Trophoblast cell (in vitro differentiated cells and primary cell): Measurements from ENCODE around the gene STEEP1.
A peak's percentile ranks its signal among the peaks of the same experiment; 100 is the strongest.
"Not testable (repeated sequence)": the region's sequence is repeated elsewhere in the genome, so short reads cannot be mapped to it uniquely, and the experiment has no call there.

Source experiments
- DNase-seq, 2 donors: peaks; one replicate each; pipeline ENCODE4 v3.0.0-alpha.2; 2016
- H2AFZ ChIP-seq: 2 replicates; pipeline ENCODE4 v1.6.1; 2013; ENCODE audit warnings: low read length, moderate library complexity, mild to moderate bottlenecking; ENCODE audit not compliant: insufficient read depth, poor library complexity
- H2AK5ac ChIP-seq: 2 replicates; pipeline ENCODE4 v1.6.1; 2013; ENCODE audit warnings: mild to moderate bottlenecking, low read length
- H2BK120ac ChIP-seq: 2 replicates; pipeline ENCODE4 v1.6.1; 2013; ENCODE audit warnings: low read length, mild to moderate bottlenecking, moderate library complexity; ENCODE audit not compliant: insufficient read depth, poor library complexity
- H2BK12ac ChIP-seq: 2 replicates; pipeline ENCODE4 v1.6.1; 2013; ENCODE audit warnings: mild to moderate bottlenecking, low read length, moderate library complexity
- H2BK5ac ChIP-seq: 2 replicates; pipeline ENCODE4 v1.6.1; 2013; ENCODE audit warnings: low read length, low read depth, moderate library complexity, mild to moderate bottlenecking; ENCODE audit not compliant: poor library complexity
- H3K14ac ChIP-seq: 2 replicates; pipeline ENCODE4 v1.6.1; 2013; ENCODE audit warnings: mild to moderate bottlenecking, low read length
- H3K18ac ChIP-seq: 2 replicates; pipeline ENCODE4 v1.6.1; 2013; ENCODE audit warnings: mild to moderate bottlenecking, low read length
- H3K23ac ChIP-seq: 2 replicates; pipeline ENCODE4 v1.6.1; 2013; ENCODE audit warnings: low read length
- H3K27ac ChIP-seq: 2 replicates; pipeline ENCODE4 v1.5.1; 2013; ENCODE audit warnings: low read depth, mild to moderate bottlenecking, inconsistent platforms, low read length, moderate library complexity
- H3K27me3 ChIP-seq: 2 replicates; pipeline ENCODE4 v1.6.1; 2013; ENCODE audit warnings: inconsistent platforms, mild to moderate bottlenecking, low read length, moderate library complexity; ENCODE audit not compliant: insufficient read depth
- H3K36me3 ChIP-seq, 2 experiments: 1 replicate in 1 of 2; 2 replicates in 1 of 2; pipeline ENCODE4 v1.6.1; 2013; ENCODE audit warnings: low read length in 2 of 2, mild to moderate bottlenecking in 2 of 2, moderate library complexity in 1 of 2; ENCODE audit not compliant: insufficient read depth in 2 of 2, control insufficient read depth in 1 of 2
- H3K4ac ChIP-seq: 2 replicates; pipeline ENCODE4 v1.6.1; 2013; ENCODE audit warnings: low read depth, mild to moderate bottlenecking, low read length, moderate library complexity
- H3K4me1 ChIP-seq, 2 experiments: 1 replicate in 1 of 2; 2 replicates in 1 of 2; pipeline ENCODE4 v1.6.1; 2013; ENCODE audit warnings: low read length in 2 of 2, mild to moderate bottlenecking in 2 of 2, moderate library complexity in 1 of 2; ENCODE audit not compliant: insufficient read depth in 2 of 2, control insufficient read depth in 1 of 2
- H3K4me2 ChIP-seq: 2 replicates; pipeline ENCODE4 v1.6.1; 2013; ENCODE audit warnings: inconsistent platforms, mild to moderate bottlenecking, low read length, moderate library complexity
- H3K4me3 ChIP-seq: 2 replicates; pipeline ENCODE4 v1.5.1; 2013; ENCODE audit warnings: mild to moderate bottlenecking, low read depth, low read length, inconsistent platforms
- H3K79me1 ChIP-seq: one replicate; pipeline ENCODE4 v1.6.1; 2013; ENCODE audit warnings: low read length
- H3K79me2 ChIP-seq: 2 replicates; pipeline ENCODE4 v1.6.1; 2013; ENCODE audit warnings: low read length, mild to moderate bottlenecking; ENCODE audit not compliant: control insufficient read depth, insufficient read depth, poor library complexity
- H3K9ac ChIP-seq: 2 replicates; pipeline ENCODE4 v1.6.1; 2013; ENCODE audit warnings: mild to moderate bottlenecking, low read length
- H3K9me3 ChIP-seq: 2 replicates; pipeline ENCODE4 v1.6.1; 2013; ENCODE audit warnings: low read depth, mild to moderate bottlenecking, control low read depth, inconsistent platforms, low read length; ENCODE audit not compliant: insufficient read depth
- H4K12ac ChIP-seq: 2 replicates; pipeline ENCODE4 v1.6.1; 2013; ENCODE audit warnings: low read depth, mild to moderate bottlenecking, low read length, moderate library complexity
- H4K8ac ChIP-seq: 2 replicates; pipeline ENCODE4 v1.6.1; 2013; ENCODE audit warnings: low read depth, mild to moderate bottlenecking, low read length, moderate library complexity
- H4K91ac ChIP-seq: one replicate; pipeline ENCODE4 v1.6.1; 2013; ENCODE audit warnings: low read depth, mild to moderate bottlenecking, low read length, moderate library complexity
- WGBS: extraction: QIAGEN DNeasy Blood & Tissue Kit; methylation state at CpG from one replicate; pipeline ENCODE4 v1.1.7; 2013; ENCODE audit warnings: missing lambda C conversion rate; ENCODE audit not compliant: insufficient read length, insufficient coverage; ENCODE audit errors: extremely low coverage; 5-methylcytosine and 5-hydroxymethylcytosine counted together

STEEP1 gene

DNA sequence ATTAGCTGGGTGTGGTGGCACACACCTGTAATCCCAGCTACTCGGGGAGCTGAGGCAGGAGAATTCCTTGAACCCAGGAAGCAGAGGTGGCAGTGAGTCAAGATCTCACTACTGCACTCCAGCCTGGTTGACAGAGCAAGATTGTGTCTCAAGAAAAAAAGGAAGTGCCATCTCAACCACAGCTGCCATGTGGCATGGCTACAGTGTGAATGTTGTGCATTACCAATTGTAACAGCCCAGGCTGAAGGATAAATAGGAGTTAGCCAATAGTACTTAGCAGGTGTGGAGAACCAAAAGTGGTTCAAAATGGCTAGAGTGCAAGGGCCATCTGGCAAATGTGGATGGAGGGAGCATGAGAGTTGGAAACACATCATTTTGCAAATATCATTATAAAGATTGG, 68.0 kb downstream of the STEEP1 start:
- Histone ChIP-seq H3K79me1 (no peaks in the 10 kb centered on the region), H3K4me1 (peaks cover 2 to 13% of the 10 kb centered on the region in 2 experiments), H3K27me3 (no peaks in the 10 kb centered on the region), H3K23ac (no peak overlapping the region), H3K9ac (no peak overlapping the region), H2AFZ (no peak overlapping the region), H4K8ac (no peak overlapping the region), H3K9me3 (no peaks in the 10 kb centered on the region), H2BK5ac (no peak overlapping the region), H3K14ac (no peak overlapping the region), H3K4ac (no peak overlapping the region), H3K27ac (no peak overlapping the region), H4K12ac (no peak overlapping the region), H2BK12ac (no peak overlapping the region), H3K18ac (no peak overlapping the region), H3K36me3 (no peaks in the 10 kb centered on the region), H2BK120ac (no peak overlapping the region), H3K4me2 (no peak overlapping the region), H2AK5ac (no peak overlapping the region), H4K91ac (no peak overlapping the region), H3K79me2 (no peaks in the 10 kb centered on the region), H3K4me3 (no peak overlapping the region)
- no CpG with 5 or more reads among the region's 1 CpG for WGBS
- no peak for DNase-seq

DNA sequence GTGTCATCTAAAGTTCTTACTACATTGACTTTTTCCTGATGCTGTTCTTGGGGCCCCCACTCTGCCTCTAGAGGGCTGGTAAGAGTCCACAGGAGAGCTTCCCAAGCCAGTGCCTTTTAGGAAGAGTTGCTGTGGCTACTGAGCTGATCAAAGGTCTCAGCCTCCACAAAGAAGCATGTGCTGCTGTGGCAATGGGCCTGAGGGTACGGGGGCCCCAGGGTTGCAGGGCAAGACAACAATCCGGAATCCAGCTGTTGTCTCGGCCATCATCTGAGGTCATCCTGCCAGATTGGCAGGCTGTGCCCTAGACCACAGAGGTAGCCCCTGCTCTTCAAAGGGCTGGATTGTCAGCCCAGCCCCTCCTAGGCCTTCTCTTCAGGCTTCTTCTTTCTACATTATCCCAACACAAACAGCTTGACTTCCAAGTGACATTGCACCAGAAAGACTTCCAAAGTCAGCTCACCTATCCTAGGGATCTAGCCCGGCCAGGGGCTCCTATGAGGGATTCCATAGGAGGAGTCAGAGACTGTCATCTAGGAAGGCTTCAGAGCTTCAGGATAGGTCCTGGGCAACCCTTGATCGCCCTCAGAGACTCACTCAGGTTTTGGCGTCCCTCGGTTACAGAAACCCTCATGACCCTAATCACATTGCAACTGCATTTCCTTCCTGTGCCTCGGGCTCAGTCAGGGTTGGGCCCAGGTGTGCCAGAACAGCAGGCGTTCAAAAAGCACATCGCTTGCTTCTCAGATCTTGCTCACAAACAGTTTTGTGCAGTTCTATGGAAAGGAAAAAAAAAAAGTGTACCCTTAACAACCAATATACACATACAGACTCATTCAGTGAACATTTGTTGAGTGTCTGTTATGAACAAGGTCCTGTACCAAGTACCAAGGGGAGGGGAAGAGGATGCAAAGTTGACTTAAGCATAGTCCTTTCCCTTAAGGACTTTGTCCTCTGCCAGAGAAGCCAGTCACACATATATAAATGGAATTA, 69.2 kb downstream of the STEEP1 start:
- H3K14ac ChIP-seq, result no peak overlapping the region
- no peak overlapping the region for H2AK5ac ChIP-seq
- no peak overlapping the region for H3K18ac ChIP-seq
- peaks cover 2 to 8% of the 10 kb centered on the region in 2 experiments for H3K4me1 ChIP-seq
- H3K79me1 ChIP-seq, result no peaks in the 10 kb centered on the region
- no peak overlapping the region for H4K12ac ChIP-seq
- H2BK120ac ChIP-seq, result no peak overlapping the region
- H3K4me2 ChIP-seq, result no peak overlapping the region
- H3K23ac ChIP-seq, result no peak overlapping the region
- H3K27me3 ChIP-seq, result no peaks in the 10 kb centered on the region
- peak overlapping the region; percentile 2 for H4K91ac ChIP-seq
- no peak overlapping the region for H2BK12ac ChIP-seq
- peak in 1 of 2 donors; percentile 6 for DNase-seq
- no peak overlapping the region for H2AFZ ChIP-seq
- H3K4me3 ChIP-seq, result no peak overlapping the region
- H3K27ac ChIP-seq, result peak overlapping the region; percentile 34
- H3K36me3 ChIP-seq, result no peaks in the 10 kb centered on the region
- H2BK5ac ChIP-seq, result no peak overlapping the region
- no peaks in the 10 kb centered on the region for H3K79me2 ChIP-seq
- H4K8ac ChIP-seq, result no peak overlapping the region
- WGBS, result no CpG with 5 or more reads among the region's 10 CpGs
- no peak overlapping the region for H3K9ac ChIP-seq
- no peaks in the 10 kb centered on the region for H3K9me3 ChIP-seq
- H3K4ac ChIP-seq, result no peak overlapping the region

DNA sequence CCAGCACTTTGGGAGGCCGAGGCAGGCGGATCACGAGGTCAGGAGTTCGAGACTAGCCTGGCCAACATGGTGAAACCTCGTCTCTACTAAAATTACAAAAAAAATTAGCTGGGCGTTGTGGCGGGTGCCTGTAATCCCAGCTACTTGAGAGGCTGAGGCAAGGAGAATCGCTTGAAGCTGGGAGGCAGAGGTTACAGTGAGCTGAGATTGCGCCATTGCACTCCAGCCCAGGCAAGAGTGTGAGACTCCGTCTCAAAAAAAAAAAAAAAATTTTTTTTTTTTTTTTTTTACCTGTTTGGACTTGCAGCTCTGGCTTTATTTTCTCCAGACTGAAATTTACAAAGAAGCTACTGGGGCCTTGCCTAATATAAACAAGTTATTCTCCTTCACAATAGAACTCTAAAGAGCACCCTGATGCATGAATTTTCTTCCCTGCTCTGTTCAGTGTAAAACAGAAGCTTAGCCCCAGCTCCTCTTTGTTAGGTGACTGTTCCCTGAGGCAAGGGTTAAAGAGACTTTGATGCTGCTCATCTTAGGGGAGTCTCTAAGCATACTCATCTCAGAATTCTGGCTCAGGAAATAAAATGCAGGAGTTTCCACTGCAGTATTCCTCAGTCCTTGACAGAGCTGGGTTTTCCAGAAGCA, 71.2 kb downstream of the STEEP1 start:
- not testable (repeated sequence) for H3K27ac ChIP-seq, H3K79me1 ChIP-seq, H2BK120ac ChIP-seq, H3K27me3 ChIP-seq, H2AK5ac ChIP-seq, H3K23ac ChIP-seq, H4K8ac ChIP-seq, H3K4me1 ChIP-seq, H3K14ac ChIP-seq, H4K12ac ChIP-seq, H4K91ac ChIP-seq, H2AFZ ChIP-seq, H3K18ac ChIP-seq, H3K9ac ChIP-seq, H3K9me3 ChIP-seq, H3K36me3 ChIP-seq, H3K4ac ChIP-seq, H3K79me2 ChIP-seq, H3K4me2 ChIP-seq, H2BK12ac ChIP-seq, H2BK5ac ChIP-seq, DNase-seq, H3K4me3 ChIP-seq
- no CpG with 5 or more reads among the region's 10 CpGs for WGBS

DNA sequence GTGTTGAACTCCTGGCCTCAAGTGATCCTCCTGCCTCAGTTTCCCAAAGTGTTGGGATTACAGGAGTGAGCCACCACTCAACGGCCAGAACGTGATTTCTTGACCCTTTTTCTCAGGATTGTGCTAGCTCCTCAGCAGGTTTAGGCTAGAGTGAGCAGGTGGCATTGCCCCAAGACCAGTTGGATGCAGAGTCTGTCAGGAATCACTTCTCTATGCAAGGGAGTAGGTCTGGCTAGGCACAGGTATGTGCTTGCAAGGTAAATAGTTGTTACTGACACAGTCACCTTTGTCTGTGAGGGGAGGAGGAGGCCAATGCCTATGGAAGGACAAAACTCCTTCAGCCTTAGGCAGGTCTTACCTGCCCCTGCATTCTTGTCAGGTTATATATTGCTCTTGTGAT, 72.7 kb downstream of the STEEP1 start:
- Histone ChIP-seq H3K4me3 (no peak overlapping the region), H4K8ac (no peak overlapping the region), H3K4me2 (no peak overlapping the region), H3K27ac (no peak overlapping the region), H4K12ac (no peak overlapping the region), H3K9me3 (no peaks in the 10 kb centered on the region), H3K4me1 (peaks cover 2 to 8% of the 10 kb centered on the region in 2 experiments), H3K27me3 (no peaks in the 10 kb centered on the region), H3K9ac (no peak overlapping the region), H3K79me2 (no peaks in the 10 kb centered on the region), H3K4ac (no peak overlapping the region), H2BK5ac (no peak overlapping the region), H2AFZ (no peak overlapping the region), H2AK5ac (no peak overlapping the region), H3K79me1 (no peaks in the 10 kb centered on the region), H3K23ac (no peak overlapping the region), H3K18ac (no peak overlapping the region), H4K91ac (no peak overlapping the region), H3K36me3 (no peaks in the 10 kb centered on the region), H2BK120ac (no peak overlapping the region), H2BK12ac (no peak overlapping the region), H3K14ac (no peak overlapping the region)
- no peak for DNase-seq
- no CpG with 5 or more reads among the region's 2 CpGs for WGBS
